ENCODE data around the gene BMPR1B. TPM values are rescaled to one million over a fixed set of nuclear protein-coding genes. Genes with fewer than 3 reads are reported as not detected.

The BMPR1B gene
- total and polyA plus RNA-seq, 4 donors = 0.27 to 0.70 (median 0.48) TPM

- TF ChIP-seq CTCF (IDR thresholded peaks at IDR 0.05; ENCODE audit: low read depth, low read length, missing input control) = no peak
- TF ChIP-seq HNF4A (conservative IDR thresholded peaks at IDR 0.05) = no peak
- TF ChIP-seq HNF4G (IDR thresholded peaks at IDR 0.05) = no peak
- TF ChIP-seq RAD21 (IDR thresholded peaks at IDR 0.05) = no peak
- no peak for TF ChIP-seq YY1 (IDR thresholded peaks at IDR 0.05)
- TF ChIP-seq, protein P1, sequence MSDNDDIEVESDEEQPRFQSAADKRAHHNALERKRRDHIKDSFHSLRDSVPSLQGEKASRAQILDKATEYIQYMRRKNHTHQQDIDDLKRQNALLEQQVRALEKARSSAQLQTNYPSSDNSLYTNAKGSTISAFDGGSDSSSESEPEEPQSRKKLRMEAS (IDR thresholded peaks at IDR 0.05) = no peak
- TF ChIP-seq RXRA (IDR thresholded peaks at IDR 0.05) = no peak
- no peak for TF ChIP-seq FOXA2 (IDR thresholded peaks at IDR 0.05)
- no peak for TF ChIP-seq NR2F2 (IDR thresholded peaks at IDR 0.05)
These were observed 255.5 kb downstream of the BMPR1B start (continued) for GRCh38 chr4:95013236-95013635.

DNA sequence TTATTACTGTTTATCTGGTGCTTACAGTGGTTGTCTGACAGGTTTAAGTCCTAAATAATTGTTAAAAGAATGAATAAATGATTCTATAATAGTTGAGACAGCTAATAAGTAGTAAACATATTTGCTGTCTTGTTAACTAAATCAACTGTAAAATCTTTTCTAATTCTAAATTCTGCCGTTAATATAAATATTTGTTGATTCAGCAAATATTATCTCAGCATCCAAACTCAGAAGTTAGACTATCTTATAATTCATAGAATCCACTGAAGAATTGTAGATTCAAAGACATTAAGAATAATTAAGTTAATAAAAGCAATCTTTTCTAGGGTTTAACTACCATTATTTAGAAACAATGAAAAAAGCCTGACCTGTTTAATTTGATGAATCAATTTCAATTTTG lies 256.3 kb downstream of the BMPR1B start:
- DNase-seq (ENCODE audit: low spot score) = no peak
- WGBS = 85% methylated on average over 1 of the region's 1 CpG
- no peaks in the 10 kb centered on the region for H3K9me3 ChIP-seq (ENCODE audit: control insufficient read depth in 4 of 4, low read length in 3 of 4)
- no peak overlapping the region for H3K27ac ChIP-seq (ENCODE audit: low read depth in 1 of 2, low read length in 2 of 2)
- TF ChIP-seq GABPA (IDR thresholded peaks at IDR 0.05 in 1 of 2, conservative IDR thresholded peaks at IDR 0.05 in 1 of 2) = no peak
- TF ChIP-seq JUND (IDR thresholded peaks at IDR 0.05) = no peak
- no peak for TF ChIP-seq RAD21 (IDR thresholded peaks at IDR 0.05)
- TF ChIP-seq TAF1 (conservative IDR thresholded peaks at IDR 0.05) = no peak
- no peak for TF ChIP-seq ZBTB33 (IDR thresholded peaks at IDR 0.05)
- no peak for TF ChIP-seq RXRA (IDR thresholded peaks at IDR 0.05)
- no peak for TF ChIP-seq YY1 (IDR thresholded peaks at IDR 0.05)
- TF ChIP-seq, protein P2, sequence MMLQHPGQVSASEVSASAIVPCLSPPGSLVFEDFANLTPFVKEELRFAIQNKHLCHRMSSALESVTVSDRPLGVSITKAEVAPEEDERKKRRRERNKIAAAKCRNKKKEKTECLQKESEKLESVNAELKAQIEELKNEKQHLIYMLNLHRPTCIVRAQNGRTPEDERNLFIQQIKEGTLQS (IDR thresholded peaks at IDR 0.05) = no peak
- no peak for TF ChIP-seq FOXA2 (IDR thresholded peaks at IDR 0.05)
- TF ChIP-seq REST (IDR thresholded peaks at IDR 0.05) = no peak
- no peak for TF ChIP-seq HNF4G (IDR thresholded peaks at IDR 0.05)
- TF ChIP-seq NR2F2 (IDR thresholded peaks at IDR 0.05) = no peak
- no peak for TF ChIP-seq CTCF (IDR thresholded peaks at IDR 0.05; ENCODE audit: low read depth, low read length, missing input control)
- TF ChIP-seq, protein P1 (IDR thresholded peaks at IDR 0.05) = no peak
- no peak for TF ChIP-seq HNF4A (conservative IDR thresholded peaks at IDR 0.05)
- no peak overlapping the region for H3K9ac ChIP-seq (ENCODE audit: low read depth in 1 of 2, low read length in 2 of 2)
- H3K36me3 ChIP-seq (ENCODE audit: control insufficient read depth in 4 of 4, insufficient read depth in 3 of 4, low read depth in 1 of 4, low read length in 3 of 4) = no peaks in the 10 kb centered on the region
- H3K4me3 ChIP-seq (ENCODE audit: low read depth in 1 of 3, low read length in 3 of 3) = no peak overlapping the region
- peaks cover 0 to 3% (median 0%) of the 10 kb centered on the region in 4 donors for H3K27me3 ChIP-seq (ENCODE audit: control insufficient read depth in 4 of 4, insufficient read depth in 4 of 4, low read length in 3 of 4)
- peaks cover 0 to 18% (median 14%) of the 10 kb centered on the region in 4 donors for H3K4me1 ChIP-seq (ENCODE audit: control insufficient read depth in 4 of 4, insufficient read depth in 4 of 4, low read length in 3 of 4)

Data from liver (tissue), 9 donors.